GM19463 (cell line): Measurements from ENCODE around the gene SYNPR.

Experiments used
- ATAC-seq: cut with Tn5 transposase; IDR thresholded peaks from one replicate; pipeline ENCODE4 v1.9.1; 2021; ENCODE audit warnings: mild to moderate bottlenecking, moderate library complexity; ENCODE audit not compliant: unreplicated experiment

Gene SYNPR

GRCh38 chr3:63462732-63463131 is 184.6 kb downstream of the SYNPR start:
- ATAC-seq = no peak

- ATAC-seq = no peak
Measured at GRCh38 chr3:63467392-63467791, 189.3 kb downstream of the SYNPR start.

GRCh38 chr3:63470745-63471144 is 192.6 kb downstream of the SYNPR start:
- peak; percentile 81 for ATAC-seq

GRCh38 chr3:63471781-63472180 is 193.7 kb downstream of the SYNPR start:
- ATAC-seq = no peak

GRCh38 chr3:63473641-63474166 is 195.6 kb downstream of the SYNPR start:
- no peak for ATAC-seq

- ATAC-seq = no peak
Measured at GRCh38 chr3:63474828-63475518, 196.9 kb downstream of the SYNPR start.

- no peak for ATAC-seq
Measured at GRCh38 chr3:63477494-63478129, 199.5 kb downstream of the SYNPR start.

- ATAC-seq = no peak
Measured at GRCh38 chr3:63478990-63479660, 201.0 kb downstream of the SYNPR start.

- ATAC-seq = no peak
Measured at GRCh38 chr3:63479661-63480035, 201.5 kb downstream of the SYNPR start.

GRCh38 chr3:63481627-63482026 is 203.5 kb downstream of the SYNPR start:
- ATAC-seq = no peak

- no peak for ATAC-seq
Measured at GRCh38 chr3:63482341-63482740, 204.2 kb downstream of the SYNPR start.

- no peak for ATAC-seq
Measured at GRCh38 chr3:63492464-63492863, 214.4 kb downstream of the SYNPR start.

GRCh38 chr3:63493101-63493500 is 215.0 kb downstream of the SYNPR start:
- no peak for ATAC-seq

GRCh38 chr3:63494646-63495045 is 216.5 kb downstream of the SYNPR start:
- ATAC-seq = no peak

GRCh38 chr3:63497641-63498040 is 219.5 kb downstream of the SYNPR start:
- ATAC-seq = no peak

- ATAC-seq = no peak
Measured at GRCh38 chr3:63500196-63500595, 222.1 kb downstream of the SYNPR start.

GRCh38 chr3:63508305-63508704 is 230.2 kb downstream of the SYNPR start:
- no peak for ATAC-seq

GRCh38 chr3:63508771-63509170 is 230.7 kb downstream of the SYNPR start:
- ATAC-seq = no peak

GRCh38 chr3:63513791-63514190 is 235.7 kb downstream of the SYNPR start:
- no peak for ATAC-seq

- no peak for ATAC-seq
Measured at GRCh38 chr3:63514678-63515077, 236.6 kb downstream of the SYNPR start.

- ATAC-seq = no peak
Measured at GRCh38 chr3:63519426-63519825, 241.3 kb downstream of the SYNPR start.

GRCh38 chr3:63521657-63522056 is 243.5 kb downstream of the SYNPR start:
- no peak for ATAC-seq
